ENCODE measurements around the gene CDKAL1.

The CDKAL1 gene

DNA sequence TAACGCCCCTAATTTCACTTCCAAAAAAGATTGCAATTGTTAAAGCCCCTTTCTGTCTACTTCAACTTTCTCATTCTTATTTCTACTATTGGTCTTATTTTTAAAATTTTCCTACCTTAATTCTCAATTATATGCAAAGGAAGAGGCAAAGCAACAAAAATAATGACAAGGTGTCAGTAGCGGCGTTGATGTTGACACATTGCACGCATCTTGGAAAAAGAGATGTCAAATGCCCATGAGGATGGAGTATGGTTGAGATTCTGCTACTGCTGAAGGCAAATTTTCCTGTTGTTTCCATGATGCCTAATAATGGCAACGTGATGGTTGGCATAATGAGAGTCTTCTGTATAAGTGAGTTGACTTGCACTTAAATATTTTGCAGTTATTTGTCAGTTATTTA is 258.9 kb downstream of the CDKAL1 start:
- no peak for TF ChIP-seq CTCF (IDR thresholded peaks at IDR 0.05; ENCODE audit: low read depth, low read length)
- no peaks in the 10 kb centered on the region for H3K27me3 ChIP-seq
- no peaks in the 10 kb centered on the region for H3K36me3 ChIP-seq
- H3K9me3 ChIP-seq: no peaks in the 10 kb centered on the region
- no peak for DNase-seq
- no peak overlapping the region for H3K4me3 ChIP-seq (ENCODE audit: low read depth, low read length)
- H3K4me1 ChIP-seq: peaks cover 3% of the 10 kb centered on the region; the same call in 1 of the 2 replicates

DNA sequence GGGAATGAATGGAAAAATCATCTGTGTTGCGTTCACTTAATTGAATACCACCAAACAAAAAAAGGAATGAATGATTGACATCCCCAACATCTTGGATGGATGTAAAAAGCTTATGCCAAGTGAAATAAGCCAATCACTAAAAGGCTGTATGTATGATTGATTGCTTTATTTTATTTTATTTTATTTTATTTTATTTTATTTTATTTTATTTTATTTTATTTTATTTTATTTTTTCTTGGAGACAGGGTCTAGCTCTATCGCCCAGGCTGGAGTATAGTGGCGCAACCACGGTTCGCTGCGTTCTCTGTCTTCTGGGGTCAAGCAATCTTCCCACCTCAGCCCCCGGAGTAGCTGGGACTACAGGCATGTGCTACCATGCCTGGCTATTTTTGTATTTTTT is 263.3 kb downstream of the CDKAL1 start:
- no peak for DNase-seq
- Histone ChIP-seq H3K36me3 (no peaks in the 10 kb centered on the region), H3K4me1 (no peaks in the 10 kb centered on the region; the same call in 1 of the 2 replicates), H3K9me3 (no peaks in the 10 kb centered on the region), H3K4me3 (ENCODE audit: low read depth, low read length) (no peak overlapping the region), H3K27me3 (no peaks in the 10 kb centered on the region)
- TF ChIP-seq CTCF (IDR thresholded peaks at IDR 0.05; ENCODE audit: low read depth, low read length): no peak

DNA sequence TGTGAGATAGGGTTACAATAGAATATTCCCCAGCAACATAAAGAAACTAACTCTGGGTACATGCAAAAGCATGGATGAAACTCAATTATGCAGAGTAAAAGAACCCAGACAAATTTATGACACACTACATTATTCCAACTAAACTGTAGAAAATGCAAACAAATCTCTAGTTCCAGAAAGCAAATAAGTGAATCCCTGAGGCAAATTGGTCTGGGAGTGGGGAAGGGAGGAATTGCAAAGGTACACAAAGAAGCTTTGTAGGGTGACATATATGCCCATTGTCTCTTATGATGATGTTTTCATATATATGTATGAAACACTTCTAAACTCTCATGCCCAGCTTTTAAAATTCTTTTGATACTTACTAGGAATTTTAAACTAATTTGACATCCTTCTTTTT is 266.0 kb downstream of the CDKAL1 start:
- Histone ChIP-seq H3K9me3 (no peaks in the 10 kb centered on the region), H3K36me3 (no peaks in the 10 kb centered on the region), H3K4me1 (no peaks in the 10 kb centered on the region; the same call in 1 of the 2 replicates), H3K27me3 (no peaks in the 10 kb centered on the region), H3K4me3 (ENCODE audit: low read depth, low read length) (no peak overlapping the region)
- no peak for TF ChIP-seq CTCF (IDR thresholded peaks at IDR 0.05; ENCODE audit: low read depth, low read length)
- no peak for DNase-seq

- Histone ChIP-seq H3K27me3 (no peaks in the 10 kb centered on the region), H3K9me3 (no peaks in the 10 kb centered on the region), H3K4me1 (no peaks in the 10 kb centered on the region; the same call in 1 of the 2 replicates), H3K4me3 (ENCODE audit: low read depth, low read length) (no peak overlapping the region), H3K36me3 (no peaks in the 10 kb centered on the region)
- DNase-seq: no peak
- TF ChIP-seq CTCF (IDR thresholded peaks at IDR 0.05; ENCODE audit: low read depth, low read length): no peak
These were observed 266.4 kb downstream of the CDKAL1 start for GRCh38 chr6:20800653-20801052.

GRCh38 chr6:20801595-20801994 is 267.3 kb downstream of the CDKAL1 start:
- TF ChIP-seq CTCF (IDR thresholded peaks at IDR 0.05; ENCODE audit: low read depth, low read length): no peak
- Histone ChIP-seq H3K9me3 (no peaks in the 10 kb centered on the region), H3K4me3 (ENCODE audit: low read depth, low read length) (no peak overlapping the region), H3K4me1 (no peaks in the 10 kb centered on the region; the same call in 1 of the 2 replicates), H3K27me3 (no peaks in the 10 kb centered on the region), H3K36me3 (no peaks in the 10 kb centered on the region)
- no peak for DNase-seq

GRCh38 chr6:20802596-20802995 is 268.3 kb downstream of the CDKAL1 start:
- Histone ChIP-seq H3K4me1 (no peaks in the 10 kb centered on the region; the same call in 1 of the 2 replicates), H3K36me3 (no peaks in the 10 kb centered on the region), H3K4me3 (ENCODE audit: low read depth, low read length) (no peak overlapping the region), H3K9me3 (no peaks in the 10 kb centered on the region), H3K27me3 (no peaks in the 10 kb centered on the region)
- TF ChIP-seq CTCF (IDR thresholded peaks at IDR 0.05; ENCODE audit: low read depth, low read length): no peak
- DNase-seq: no peak

Data from BE2C (cell line).